GM18507 (cell line): Measurements from ENCODE around the gene SRPRA.

Experiments
- DNase-seq: peaks from one replicate; pipeline ENCODE4 v3.0.0; 2011; ENCODE audit warnings: low read depth; ENCODE audit not compliant: insufficient read length; ENCODE audit errors: extremely low spot score
- FAIRE-seq: peaks from 2 replicates; lab custom pipeline; 2011; peaks lifted over from hg19 to GRCh38; lab: Jason Lieb, UNC

Gene SRPRA

GRCh38 chr11:126246636-126247035 is 22.1 kb downstream of the SRPRA start:
- DNase-seq = no peak
- no peak for FAIRE-seq

GRCh38 chr11:126233391-126233790 is 35.3 kb downstream of the SRPRA start:
- FAIRE-seq (no peak), DNase-seq (no peak)

GRCh38 chr11:126232683-126233082 is 36.0 kb downstream of the SRPRA start:
- FAIRE-seq = no peak
- no peak for DNase-seq

- FAIRE-seq (no peak), DNase-seq (no peak)
These were observed 36.8 kb downstream of the SRPRA start for GRCh38 chr11:126231725-126232459.

GRCh38 chr11:126229858-126230540 is 38.7 kb downstream of the SRPRA start:
- DNase-seq (no peak), FAIRE-seq (no peak)

- no peak for DNase-seq
- FAIRE-seq = no peak
These were observed 42.2 kb downstream of the SRPRA start for GRCh38 chr11:126226334-126227084.

GRCh38 chr11:126225295-126225665 is 43.4 kb downstream of the SRPRA start:
- no peak for FAIRE-seq

GRCh38 chr11:126224647-126225294 is 43.9 kb downstream of the SRPRA start:
- FAIRE-seq (no peak), DNase-seq (no peak)

More at GRCh38 chr11:126225295-126225665, 43.4 kb downstream of the SRPRA start:
- no peak for DNase-seq

GRCh38 chr11:126219547-126219946 is 49.1 kb downstream of the SRPRA start:
- FAIRE-seq (no peak), DNase-seq (no peak)

- no peak for FAIRE-seq
- no peak for DNase-seq
These were observed 51.2 kb downstream of the SRPRA start for GRCh38 chr11:126217491-126217890.

GRCh38 chr11:126216526-126217305 is 52.0 kb downstream of the SRPRA start:
- FAIRE-seq = no peak

GRCh38 chr11:126214841-126215240 is 53.9 kb downstream of the SRPRA start:
- DNase-seq = no peak
- no peak for FAIRE-seq

More at GRCh38 chr11:126216526-126217305, 52.0 kb downstream of the SRPRA start:
- no peak for DNase-seq

GRCh38 chr11:126214441-126214840 is 54.3 kb downstream of the SRPRA start:
- DNase-seq (no peak), FAIRE-seq (no peak)
